ENCODE measurements around the gene ID2. TPM values are rescaled to one million over a fixed set of nuclear protein-coding genes. Genes with fewer than 3 reads are reported as not detected.
A peak's percentile ranks its signal among the peaks of the same experiment; 100 is the strongest.

ID2 gene
- total and polyA plus RNA-seq, 2 of the 13 experiments (the other 11 are each of a cell fraction or from before 2014, with no cell fraction given), result 214 to 719 TPM

DNA sequence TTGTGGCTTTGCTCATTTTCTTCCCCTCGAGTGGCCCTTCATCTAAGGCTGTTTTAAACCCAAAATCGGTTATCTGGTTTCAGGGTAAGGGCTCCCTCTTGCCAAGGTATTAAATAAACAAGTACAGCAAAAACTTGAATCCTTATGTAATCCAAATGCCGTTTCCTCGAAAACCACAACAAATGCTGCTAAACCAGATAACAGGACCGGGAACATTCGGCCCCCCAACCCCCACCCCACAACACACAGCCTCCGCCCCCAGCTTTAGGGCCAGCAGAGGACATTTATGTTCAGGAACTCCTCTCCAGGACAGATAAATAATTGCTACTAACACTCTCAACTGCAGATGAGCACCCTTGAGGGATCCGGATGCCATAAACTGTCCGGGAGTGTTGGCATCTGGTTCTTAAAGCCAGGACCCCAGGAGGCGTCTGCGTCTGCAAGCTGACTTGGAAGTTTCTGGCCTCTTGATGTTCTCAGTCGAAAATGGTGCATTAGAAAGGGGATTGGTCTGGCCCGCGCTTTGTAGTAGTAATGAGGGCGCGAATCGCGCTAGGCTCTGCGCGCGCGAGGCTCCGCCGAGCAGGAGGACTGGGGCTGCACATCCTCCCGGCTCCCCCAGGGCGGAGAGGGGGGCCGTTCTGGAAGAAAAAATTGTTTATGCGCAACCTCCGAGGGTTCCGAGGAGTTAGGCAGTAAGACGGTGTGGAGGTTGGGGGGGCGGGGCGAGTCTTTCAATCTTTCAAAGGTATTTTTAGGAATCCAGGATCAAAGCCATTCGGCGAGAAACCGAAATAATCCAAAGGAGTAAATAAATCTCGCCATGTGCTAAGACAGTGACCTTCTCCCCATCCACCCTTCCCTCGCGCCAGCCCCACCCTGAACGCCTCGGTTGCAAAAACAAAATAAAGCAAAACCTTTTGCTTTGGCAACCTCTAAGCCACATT lies 3.9 kb upstream of the ID2 start (continued):
- TF ChIP-seq ATF7-NPFF (CRISPR knock-in tag; IDR thresholded peaks at IDR 0.05; ENCODE audit: low read depth), result peak; percentile 60; the same call in 1 of the 2 replicates
- no peak; the same call in 1 of the 2 replicates for TF ChIP-seq KDM2A (CRISPR knock-in tag; IDR thresholded peaks at IDR 0.05; ENCODE audit: borderline replicate concordance, low read depth)
- TF ChIP-seq, protein P1, sequence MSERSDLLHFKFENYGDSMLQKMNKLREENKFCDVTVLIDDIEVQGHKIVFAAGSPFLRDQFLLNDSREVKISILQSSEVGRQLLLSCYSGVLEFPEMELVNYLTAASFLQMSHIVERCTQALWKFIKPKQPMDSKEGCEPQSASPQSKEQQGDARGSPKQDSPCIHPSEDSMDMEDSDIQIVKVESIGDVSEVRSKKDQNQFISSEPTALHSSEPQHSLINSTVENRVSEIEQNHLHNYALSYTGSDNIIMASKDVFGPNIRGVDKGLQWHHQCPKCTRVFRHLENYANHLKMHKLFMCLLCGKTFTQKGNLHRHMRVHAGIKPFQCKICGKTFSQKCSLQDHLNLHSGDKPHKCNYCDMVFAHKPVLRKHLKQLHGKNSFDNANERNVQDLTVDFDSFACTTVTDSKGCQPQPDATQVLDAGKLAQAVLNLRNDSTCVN (CRISPR knock-in tag; IDR thresholded peaks at IDR 0.05; ENCODE audit: borderline replicate concordance), result no peak
- TF ChIP-seq ZNF446 (CRISPR knock-in tag; IDR thresholded peaks at IDR 0.05), result no peak
- TF ChIP-seq MTF1 (CRISPR knock-in tag; IDR thresholded peaks at IDR 0.05), result no peak
- peak; percentile 39 for TF ChIP-seq AGO2 (optimal IDR thresholded peaks at IDR 0.05; ENCODE audit: low read depth, low read length)
- TF ChIP-seq SATB2 (CRISPR knock-in tag; IDR thresholded peaks at IDR 0.05), result peak; percentile 10; the same call in 1 of the 2 replicates
- TF ChIP-seq NFE2L1 (CRISPR knock-in tag; IDR thresholded peaks at IDR 0.05; ENCODE audit: borderline replicate concordance), result no peak
- no peak for TF ChIP-seq ZNF850 (CRISPR knock-in tag; conservative IDR thresholded peaks at IDR 0.05)
- TF ChIP-seq PAF1 (CRISPR knock-in tag; IDR thresholded peaks at IDR 0.05), result no peak
- TF ChIP-seq ZNF841 (CRISPR knock-in tag; IDR thresholded peaks at IDR 0.05; ENCODE audit: borderline replicate concordance), result no peak
- TF ChIP-seq HOXD1 (CRISPR knock-in tag; IDR thresholded peaks at IDR 0.05), result 0 out of 2 replicates have a peak, but pooled peaks have one; percentile 7
- no peak for TF ChIP-seq ZNF598 (CRISPR knock-in tag; IDR thresholded peaks at IDR 0.05; ENCODE audit: borderline replicate concordance)
- TF ChIP-seq, protein P2, sequence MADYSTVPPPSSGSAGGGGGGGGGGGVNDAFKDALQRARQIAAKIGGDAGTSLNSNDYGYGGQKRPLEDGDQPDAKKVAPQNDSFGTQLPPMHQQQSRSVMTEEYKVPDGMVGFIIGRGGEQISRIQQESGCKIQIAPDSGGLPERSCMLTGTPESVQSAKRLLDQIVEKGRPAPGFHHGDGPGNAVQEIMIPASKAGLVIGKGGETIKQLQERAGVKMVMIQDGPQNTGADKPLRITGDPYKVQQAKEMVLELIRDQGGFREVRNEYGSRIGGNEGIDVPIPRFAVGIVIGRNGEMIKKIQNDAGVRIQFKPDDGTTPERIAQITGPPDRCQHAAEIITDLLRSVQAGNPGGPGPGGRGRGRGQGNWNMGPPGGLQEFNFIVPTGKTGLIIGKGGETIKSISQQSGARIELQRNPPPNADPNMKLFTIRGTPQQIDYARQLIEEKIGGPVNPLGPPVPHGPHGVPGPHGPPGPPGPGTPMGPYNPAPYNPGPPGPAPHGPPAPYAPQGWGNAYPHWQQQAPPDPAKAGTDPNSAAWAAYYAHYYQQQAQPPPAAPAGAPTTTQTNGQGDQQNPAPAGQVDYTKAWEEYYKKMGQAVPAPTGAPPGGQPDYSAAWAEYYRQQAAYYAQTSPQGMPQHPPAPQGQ (CRISPR knock-in tag; IDR thresholded peaks at IDR 0.05; ENCODE audit: borderline replicate concordance), result no peak
- no peak for TF ChIP-seq ZBTB7A (CRISPR knock-in tag; IDR thresholded peaks at IDR 0.05)
- TF ChIP-seq, protein P3, sequence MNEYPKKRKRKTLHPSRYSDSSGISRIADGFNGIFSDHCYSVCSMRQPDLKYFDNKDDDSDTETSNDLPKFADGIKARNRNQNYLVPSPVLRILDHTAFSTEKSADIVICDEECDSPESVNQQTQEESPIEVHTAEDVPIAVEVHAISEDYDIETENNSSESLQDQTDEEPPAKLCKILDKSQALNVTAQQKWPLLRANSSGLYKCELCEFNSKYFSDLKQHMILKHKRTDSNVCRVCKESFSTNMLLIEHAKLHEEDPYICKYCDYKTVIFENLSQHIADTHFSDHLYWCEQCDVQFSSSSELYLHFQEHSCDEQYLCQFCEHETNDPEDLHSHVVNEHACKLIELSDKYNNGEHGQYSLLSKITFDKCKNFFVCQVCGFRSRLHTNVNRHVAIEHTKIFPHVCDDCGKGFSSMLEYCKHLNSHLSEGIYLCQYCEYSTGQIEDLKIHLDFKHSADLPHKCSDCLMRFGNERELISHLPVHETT (CRISPR knock-in tag; conservative IDR thresholded peaks at IDR 0.05), result no peak
- no peak for TF ChIP-seq NR2F1 (CRISPR knock-in tag; IDR thresholded peaks at IDR 0.05)
- no peak for TF ChIP-seq ZNF496 (CRISPR knock-in tag; IDR thresholded peaks at IDR 0.05; ENCODE audit: insufficient replicate concordance)
- TF ChIP-seq, protein P4, sequence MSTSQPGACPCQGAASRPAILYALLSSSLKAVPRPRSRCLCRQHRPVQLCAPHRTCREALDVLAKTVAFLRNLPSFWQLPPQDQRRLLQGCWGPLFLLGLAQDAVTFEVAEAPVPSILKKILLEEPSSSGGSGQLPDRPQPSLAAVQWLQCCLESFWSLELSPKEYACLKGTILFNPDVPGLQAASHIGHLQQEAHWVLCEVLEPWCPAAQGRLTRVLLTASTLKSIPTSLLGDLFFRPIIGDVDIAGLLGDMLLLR (CRISPR knock-in tag; IDR thresholded peaks at IDR 0.05), result 0 out of 2 replicates have a peak, but pooled peaks have one; percentile 29

Data from HepG2 (cell line).